GM12878 (cell line): ENCODE results near the gene DLG2.

ENCODE experiments used
- BMI1 ChIP-seq: fragments of 450-650 bp; IDR thresholded peaks from 2 replicates; pipeline ENCODE4 v1.6.1; 2016; ENCODE audit warnings: mild to moderate bottlenecking, moderate library complexity, borderline replicate concordance
- MYC ChIP-seq: IDR thresholded peaks from 2 replicates; pipeline ENCODE4 v1.6.1; 2011; ENCODE audit warnings: mild to moderate bottlenecking, low read length, moderate library complexity, inconsistent platforms; ENCODE audit not compliant: insufficient read depth, insufficient replicate concordance, insufficient read length, severe bottlenecking
- POLR2A ChIP-seq: IDR thresholded peaks from 2 replicates; pipeline ENCODE4 v1.6.1; 2011; ENCODE audit warnings: low read depth, mild to moderate bottlenecking, low read length

DNA sequence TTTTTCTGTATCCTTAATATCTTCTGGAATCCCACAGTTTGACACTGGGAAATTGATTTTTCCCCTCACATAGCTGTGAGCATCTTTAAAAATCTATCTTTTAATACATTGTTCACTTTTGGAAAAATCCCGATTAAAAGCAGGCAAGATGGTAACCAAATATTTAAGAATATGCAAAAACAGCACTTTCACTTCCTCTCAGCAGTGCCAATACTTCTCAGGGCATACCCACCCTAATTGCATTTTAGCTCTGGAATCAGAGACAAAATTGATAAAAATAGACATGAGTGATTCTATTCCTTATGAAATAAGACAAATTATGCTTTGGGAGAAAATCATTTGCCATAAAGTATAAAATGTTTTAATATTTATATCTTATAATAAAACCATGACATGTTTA lies 2172.5 kb downstream of the DLG2 start:
- no peak for TF ChIP-seq BMI1
- TF ChIP-seq MYC, result no peak
- TF ChIP-seq POLR2A, result no peak
